HCEC 1CT (cell line): ENCODE results near the gene PSG5.
"Not testable (repeated sequence)": the region's sequence is repeated elsewhere in the genome, so short reads cannot be mapped to it uniquely, and the experiment has no call there.

ENCODE experiments used
- DNase-seq: peaks from one replicate; pipeline ENCODE4 v3.0.0-alpha.2; 2017

The PSG5 gene

DNA sequence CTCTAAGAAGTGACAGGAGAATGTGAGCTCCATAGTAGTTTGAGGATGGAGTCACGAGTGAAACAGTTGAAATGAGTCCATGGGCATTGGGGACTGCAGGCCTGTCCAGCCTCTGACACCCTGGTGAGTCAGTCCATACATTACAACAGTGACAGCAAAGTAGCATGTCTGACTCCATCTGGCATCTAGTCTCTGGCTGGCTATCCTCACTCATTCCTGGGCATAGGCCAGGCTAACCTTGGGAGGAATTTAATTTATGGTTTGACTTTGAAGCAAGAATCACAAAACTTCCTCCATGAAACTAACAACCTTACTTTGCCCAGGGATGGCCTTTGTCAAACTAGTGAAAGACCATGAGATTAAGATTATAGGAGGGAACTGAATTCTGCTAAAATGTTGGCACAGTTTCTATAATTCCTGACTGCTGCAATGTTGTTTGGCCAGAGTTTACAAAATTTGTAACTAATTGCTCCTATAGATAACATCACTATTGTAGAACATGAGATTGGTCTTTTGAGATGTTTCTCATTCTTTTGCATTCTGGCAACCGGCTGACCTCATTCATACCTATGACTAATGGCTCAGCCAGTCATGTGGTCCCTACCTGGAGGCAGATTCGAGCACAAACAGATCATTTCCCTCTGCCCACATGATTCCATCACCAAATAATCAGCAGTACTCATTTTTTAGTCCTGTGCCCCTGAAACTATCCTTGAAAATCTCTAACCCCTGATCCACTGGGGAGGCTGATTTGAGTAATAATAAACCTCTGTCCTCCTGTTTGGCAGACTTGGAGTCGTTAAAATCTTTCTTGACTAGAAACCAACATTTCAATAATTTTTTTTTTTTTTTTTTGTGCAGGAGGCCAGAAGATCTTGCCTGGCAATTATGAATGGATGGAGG is 4.2 kb downstream of the PSG5 start:
- peak; percentile 83 for DNase-seq

DNA sequence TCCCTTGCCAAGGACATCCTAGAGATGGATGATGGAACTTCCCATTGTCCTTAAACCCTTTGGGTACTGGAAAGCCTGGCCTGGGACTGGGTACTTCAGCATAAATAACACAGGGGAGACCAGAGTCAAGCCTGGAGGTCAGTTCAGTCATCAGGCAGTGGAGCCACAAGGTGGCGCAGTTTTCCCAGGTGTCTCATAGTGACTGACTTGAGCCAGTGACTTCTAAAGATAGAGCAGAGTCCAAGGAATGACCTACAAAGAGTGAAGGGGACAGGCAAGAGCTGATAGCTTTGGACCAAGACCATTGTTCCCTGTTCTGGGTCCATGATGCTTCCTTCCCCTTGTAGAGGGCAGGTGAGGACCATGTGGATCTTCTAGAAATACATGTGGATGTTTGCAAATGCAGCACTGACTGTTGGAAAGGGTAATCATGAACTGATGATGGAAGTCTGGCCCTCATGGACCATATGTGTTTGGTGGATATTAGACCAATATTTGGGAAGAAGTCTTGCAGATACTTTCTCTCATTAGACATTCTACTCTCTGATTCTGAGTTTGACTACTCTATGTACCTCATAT is 6.7 kb downstream of the PSG5 start:
- DNase-seq, result not testable (repeated sequence)

DNA sequence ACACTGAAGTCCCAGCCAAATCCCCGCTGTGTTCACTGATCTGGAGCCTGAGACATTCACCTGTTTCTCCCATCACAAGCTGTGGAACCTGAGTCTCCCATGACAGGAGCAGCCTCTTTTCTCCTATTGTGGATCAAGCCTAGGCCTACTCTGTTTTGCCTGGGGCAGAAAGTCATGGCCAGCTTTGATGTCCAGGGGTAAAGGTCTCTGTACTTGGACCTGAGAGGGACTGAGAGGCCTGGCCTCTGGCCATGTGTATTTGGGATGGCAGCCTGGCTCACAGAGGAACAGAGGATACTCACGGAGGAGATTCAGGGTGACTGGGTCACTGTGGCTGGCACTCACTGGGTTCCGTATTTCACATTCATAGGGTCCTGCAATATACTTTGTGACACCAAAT is 7.8 kb downstream of the PSG5 start:
- not testable (repeated sequence) for DNase-seq

DNA sequence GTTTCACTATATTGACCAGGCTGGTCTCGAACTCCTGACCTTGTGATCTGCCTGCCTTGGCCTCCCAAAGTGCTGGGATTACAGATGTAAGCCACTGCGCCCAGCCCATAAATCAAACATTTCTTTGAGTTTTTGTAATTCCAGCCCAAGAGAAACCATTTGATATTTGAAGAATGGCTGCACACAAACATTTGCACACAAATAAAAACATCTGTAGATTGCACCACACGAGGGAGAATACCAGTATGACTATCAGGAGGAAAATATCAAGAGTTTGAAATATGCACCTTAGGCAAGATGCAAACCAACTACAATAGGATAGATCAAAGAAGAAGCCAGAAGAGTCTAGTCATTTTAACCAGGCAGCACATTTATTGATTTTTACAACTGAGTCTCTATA is 20.4 kb downstream of the PSG5 start:
- not testable (repeated sequence) for DNase-seq

DNA sequence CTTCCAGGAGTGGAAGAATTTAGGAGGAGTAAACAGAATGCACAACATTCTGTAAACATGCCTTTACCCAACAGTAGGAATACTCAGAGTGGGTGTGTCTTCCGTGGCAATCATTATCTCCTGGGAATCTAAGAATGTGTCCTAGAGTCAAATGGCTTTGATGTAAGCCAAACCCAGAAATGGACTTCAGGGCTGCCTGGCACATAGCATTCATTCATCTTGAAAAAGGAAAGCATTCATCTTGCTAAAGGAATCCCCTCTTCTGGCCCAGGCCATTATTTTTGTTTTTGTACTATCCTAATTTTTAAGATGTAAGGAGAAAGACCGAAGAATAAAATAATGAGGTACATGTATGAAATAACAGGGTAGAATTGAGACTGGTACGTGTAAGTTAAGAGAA is 23.2 kb downstream of the PSG5 start:
- not testable (repeated sequence) for DNase-seq

DNA sequence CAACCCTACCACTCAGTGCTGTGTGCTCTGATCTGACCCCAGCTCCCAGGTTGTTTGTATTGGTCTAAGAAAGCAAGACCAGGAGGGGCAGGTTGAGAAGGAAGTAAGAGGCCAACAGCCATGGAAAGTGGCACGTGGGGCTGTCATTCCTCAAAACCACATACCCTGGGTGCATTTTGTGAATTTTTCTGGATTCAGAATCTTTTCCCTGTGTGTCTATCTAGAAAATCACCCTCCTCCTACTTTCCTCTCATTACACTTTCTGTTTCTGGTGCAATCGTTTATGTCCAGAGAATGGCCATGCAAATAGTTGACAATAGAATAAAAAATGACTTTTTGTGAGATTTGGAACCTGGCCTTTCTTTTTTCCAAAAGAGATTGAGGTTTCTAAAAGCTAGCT is 24.1 kb downstream of the PSG5 start:
- DNase-seq, result not testable (repeated sequence)

DNA sequence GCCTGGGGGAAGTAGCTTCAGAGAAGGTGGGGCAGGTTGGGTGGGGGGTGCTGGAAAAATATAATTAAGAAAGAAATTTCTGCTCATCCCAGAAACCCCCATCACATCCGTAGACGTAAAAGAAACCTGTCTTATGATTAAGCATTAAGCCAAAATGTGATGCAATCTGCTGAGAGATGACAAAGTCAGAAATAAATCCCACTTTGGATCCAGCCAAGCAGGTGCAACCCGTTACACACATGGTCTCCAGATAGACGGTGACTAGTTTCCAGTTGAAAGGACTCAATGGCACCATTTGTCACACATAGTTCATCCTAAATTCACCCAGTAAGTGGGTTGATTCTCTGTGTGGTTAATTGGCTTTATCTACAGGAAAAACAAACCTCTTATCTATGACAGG is 34.1 kb downstream of the PSG5 start:
- DNase-seq, result no peak

DNA sequence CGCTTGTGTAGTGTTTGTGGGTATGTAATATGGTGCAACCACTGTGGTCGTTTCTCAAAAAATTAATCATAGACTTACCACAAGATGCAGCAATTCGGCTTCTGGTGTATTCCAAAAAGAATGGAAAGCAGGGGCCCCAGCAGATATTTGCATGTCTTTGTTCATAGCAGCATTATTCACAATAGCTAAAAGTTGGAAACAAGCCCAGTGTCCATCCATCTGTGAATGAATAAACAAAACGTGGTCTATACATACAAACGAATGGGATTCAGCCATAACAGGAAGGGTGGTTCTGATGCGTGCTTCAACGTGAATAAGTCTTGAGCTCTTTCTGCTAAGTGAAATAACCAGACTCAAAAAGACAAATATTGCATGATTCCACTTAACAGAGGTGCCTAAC is 36.5 kb downstream of the PSG5 start:
- peak; percentile 73 for DNase-seq

DNA sequence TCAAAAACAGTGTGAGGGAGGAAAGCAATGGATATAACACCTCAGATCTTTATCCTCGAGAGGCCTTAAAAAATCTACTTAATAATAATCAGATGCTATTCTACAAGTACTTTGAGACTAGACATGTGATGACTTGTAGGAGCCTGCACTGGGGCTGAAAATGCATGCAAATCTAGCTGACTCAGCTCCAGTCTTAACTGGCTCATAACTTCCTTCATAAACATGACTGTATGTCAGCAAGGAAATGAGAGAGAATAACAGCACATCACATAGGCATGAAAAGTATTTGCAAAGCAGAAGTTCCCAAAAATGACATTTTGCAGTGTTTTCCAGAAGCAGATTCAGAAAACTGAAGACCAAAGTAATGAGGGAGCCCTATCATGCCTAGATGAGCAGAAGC is 38.1 kb downstream of the PSG5 start:
- DNase-seq, result peak; percentile 93

DNA sequence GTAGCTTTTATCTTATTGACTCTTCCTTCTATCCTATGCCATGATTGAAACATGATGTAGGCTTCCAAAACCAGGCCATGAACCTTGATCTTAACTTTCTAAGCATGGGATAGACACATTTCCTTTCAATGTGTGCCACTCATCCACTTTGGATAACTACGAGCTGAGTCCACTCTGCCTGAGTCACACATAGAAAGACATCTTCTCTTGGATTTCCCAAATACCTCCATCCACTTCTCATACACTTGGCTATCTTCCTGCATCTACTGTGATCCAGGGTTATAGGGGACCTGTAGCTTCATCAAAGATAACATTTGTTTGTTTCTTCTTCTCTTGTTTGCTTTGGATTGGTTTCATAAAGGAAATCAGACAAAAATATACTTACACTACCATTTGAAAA is 44.6 kb downstream of the PSG5 start:
- DNase-seq, result peak; percentile 79

DNA sequence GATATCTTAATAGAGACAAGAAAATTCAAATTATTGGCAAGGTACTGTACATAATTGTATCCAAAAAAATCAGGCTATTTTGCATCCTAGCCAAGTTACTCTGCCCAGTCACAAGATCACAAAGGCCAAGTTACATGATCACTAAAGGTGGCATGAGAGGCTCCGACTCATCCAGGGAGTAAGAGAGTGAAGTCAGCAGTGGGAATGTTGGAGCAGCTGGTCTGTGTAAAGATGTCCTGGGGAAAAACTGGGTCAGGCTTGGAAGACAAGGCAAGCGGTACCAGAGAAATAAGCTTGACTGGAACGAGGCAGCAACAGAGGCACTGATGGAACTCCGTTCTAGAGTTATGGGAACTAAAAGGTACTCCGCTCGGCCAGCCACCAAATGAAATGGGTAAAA is 53.6 kb downstream of the PSG5 start:
- peak; percentile 59 for DNase-seq

DNA sequence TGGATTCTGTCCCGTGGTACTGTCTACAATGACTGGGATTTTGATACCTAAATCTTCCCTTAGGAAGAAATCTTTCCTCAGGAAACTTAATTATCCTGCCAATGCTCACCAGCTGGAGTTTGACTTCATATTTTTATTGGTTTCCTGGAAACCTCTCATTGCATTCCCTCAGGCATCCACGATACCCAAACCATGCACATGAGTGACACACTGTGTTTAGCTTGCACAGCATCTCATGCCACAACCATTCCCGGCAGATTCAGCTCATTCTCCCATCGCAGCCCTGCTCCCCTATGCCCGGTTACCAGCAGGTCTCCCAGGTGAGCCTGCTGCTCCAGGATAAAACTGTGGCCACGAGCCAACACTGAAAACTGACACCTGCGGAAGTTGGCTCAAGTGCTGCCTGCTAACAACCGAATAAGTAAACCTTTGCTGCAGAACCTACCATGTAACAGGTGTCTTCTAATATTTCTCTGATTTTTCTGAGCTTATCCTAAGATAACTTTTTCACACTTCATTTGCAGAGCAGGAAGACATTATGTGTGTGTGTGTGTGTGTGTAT is 55.0 kb downstream of the PSG5 start:
- DNase-seq, result not testable (repeated sequence)

DNA sequence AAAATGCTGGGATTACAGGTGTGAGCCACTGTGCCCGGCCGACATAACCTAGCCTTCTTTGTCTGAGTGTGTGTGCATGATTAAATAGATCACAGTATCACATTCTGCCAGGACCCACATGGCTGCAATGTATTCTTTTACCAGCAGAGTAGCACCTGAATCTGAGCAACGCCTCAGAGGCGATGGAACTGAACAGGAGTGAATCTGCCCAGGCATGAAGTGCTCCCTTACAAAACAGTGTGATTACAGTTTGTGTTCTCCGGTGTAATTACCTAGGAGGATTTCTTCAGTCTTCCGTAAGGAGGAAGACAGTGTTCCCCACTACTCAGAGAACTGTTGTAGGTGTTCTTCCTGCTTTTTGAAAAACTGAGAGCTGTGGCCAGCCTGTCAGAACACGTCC is 57.1 kb downstream of the PSG5 start:
- DNase-seq, result not testable (repeated sequence)

DNA sequence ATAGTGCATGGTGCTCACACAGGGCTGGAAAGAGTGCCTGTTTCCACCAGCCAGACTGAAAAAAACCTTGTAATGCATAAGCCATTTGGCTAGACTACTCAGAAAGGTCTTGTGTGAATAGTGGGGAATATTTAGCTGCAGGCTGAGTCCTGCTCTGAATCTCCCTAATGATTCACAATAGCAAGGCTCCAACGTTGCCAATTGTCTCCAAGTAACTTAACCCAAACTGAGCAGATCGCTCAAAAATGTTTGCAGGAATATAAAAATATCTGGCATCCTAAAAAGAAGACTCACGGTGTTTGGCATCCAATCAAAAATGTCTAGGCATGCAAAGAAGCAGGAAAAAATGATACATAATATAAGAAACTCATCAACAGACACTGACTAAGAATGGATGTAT is 59.0 kb downstream of the PSG5 start:
- peak; percentile 93 for DNase-seq

DNA sequence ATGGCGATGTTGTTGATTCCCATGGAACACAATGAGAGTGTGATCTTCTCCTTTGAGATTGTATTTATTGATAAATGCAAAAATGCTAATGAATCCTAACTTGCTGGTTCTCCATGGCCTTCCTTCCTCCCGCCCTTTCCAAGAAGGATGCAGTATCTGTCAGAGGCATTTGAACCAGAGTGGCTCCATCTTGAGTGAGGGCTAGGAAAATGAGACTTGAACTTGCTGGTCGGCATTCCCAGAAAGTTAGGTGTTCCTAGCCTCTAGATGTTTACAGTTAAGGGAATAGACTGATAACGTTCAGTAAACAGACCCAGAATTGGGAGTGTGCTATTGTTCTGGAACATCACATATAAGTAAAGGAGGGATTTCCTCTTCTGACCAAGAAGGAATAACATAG is 59.6 kb downstream of the PSG5 start:
- no peak for DNase-seq

DNA sequence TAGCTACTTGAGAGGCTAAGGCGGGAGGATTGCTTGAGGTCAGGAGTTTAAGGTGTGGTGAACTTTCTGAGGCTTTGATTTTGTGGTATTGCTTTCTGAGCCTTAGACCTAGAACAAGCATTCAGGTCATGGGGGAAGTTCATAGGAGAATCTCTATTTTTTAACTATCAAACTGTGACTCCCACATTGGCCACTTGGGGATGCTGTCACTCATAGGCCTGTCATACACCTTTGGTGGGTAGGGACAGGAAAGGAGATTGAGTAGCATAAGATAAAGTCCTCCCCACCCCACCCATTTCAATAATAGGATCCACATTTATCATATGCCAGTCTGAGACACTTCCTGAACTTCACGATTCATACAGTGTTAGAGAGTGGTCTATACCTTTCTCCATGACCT is 62.0 kb downstream of the PSG5 start:
- no peak for DNase-seq

DNA sequence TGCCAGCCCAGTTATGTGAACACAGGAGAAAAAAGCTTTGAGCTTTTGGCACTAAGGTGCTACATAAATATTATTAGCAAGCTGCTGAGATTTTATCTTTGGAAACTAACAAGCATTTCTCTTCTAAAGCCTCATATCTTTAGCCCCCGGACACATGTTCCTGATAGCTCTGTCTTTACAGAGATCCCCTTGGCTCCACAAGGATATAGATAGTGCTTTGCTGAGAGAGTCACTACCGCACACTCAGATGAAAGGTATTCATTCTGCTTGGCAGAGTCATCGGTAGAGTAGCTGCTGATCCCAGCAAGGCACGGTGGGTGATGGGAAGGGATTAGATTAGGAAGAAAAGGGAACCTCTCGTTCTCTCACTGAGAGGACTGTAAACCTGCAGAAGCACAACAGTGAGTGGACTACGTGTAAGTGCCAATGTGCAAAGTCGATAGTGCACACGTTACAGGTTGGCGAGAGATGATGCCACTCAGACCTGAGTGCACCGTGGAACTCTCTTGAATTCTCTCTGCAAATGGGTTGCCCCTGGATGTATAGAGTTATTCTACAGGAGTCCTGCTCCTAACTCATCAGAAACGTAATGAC is 65.8 kb downstream of the PSG5 start:
- DNase-seq, result peak; percentile 92

DNA sequence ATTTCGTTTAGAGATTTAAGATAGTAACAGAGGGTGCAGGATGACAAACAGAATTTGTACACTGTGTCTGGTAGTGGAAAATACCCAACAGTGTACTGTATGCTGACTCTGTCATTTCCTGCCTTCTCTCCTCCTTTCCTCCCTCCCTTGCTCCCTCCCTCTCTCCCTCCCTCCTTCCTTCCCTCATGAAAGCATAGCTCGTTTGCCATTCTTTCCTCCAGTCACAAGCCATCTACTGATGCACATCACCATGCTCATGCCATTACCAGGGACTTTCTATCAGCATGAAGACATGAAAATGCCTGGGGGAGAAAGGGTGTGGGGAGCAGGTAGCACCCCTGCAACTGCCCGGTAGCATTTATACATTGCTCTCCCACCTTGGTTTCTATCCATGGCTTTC is 66.8 kb downstream of the PSG5 start:
- DNase-seq, result peak; percentile 51
